Measurements from ENCODE around the gene AGL. TPM values are rescaled to one million over a fixed set of nuclear protein-coding genes. Genes with fewer than 3 reads are reported as not detected.
"Not testable (repeated sequence)": the region's sequence is repeated elsewhere in the genome, so short reads cannot be mapped to it uniquely, and the experiment has no call there.

AGL gene
- total RNA-seq, 2 experiments from 2014 or later, result 15.6 to 16.8 TPM

GRCh38 chr1:99952522-99952921 is 102.4 kb downstream of the AGL start:
- H3K27me3 Mint-ChIP-seq (ENCODE audit: low read depth), result no peaks in the 10 kb centered on the region
- no peak overlapping the region for H3K27ac Mint-ChIP-seq
- CTCF ChIA-PET, result interaction anchor here (0.7 kb wide), 1 partner anchor 72 kb away, joined by 3 read pairs; no protein-coding TSS in a partner anchor
- H3K4me3 Mint-ChIP-seq, result no peak overlapping the region
- intact Hi-C loops (cut with micrococcal nuclease), result no loop called here
- no peaks in the 10 kb centered on the region for H3K4me1 Mint-ChIP-seq (ENCODE audit: low read depth)
- no peak for DNase-seq
- H3K36me3 Mint-ChIP-seq (ENCODE audit: low read depth), result no peaks in the 10 kb centered on the region
- H3K9me3 Mint-ChIP-seq, result no peaks in the 10 kb centered on the region

DNA sequence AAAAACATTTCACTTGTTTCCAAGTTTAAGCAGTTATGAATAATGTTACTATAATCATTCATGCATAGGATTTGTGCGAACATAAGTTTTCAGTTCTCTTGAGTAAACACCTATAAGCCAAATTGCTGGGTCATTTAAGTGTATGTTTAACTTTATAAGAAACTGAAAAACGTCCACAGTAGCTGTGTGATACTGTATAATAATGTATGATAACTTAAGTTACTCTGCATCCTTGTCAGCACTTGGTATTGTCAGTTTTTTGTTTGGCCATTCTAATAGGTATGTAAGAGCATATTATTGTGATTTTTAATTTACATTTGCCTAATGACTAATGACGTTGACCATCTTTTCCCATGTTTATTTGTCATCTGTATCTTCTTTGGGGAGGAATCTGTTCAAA is 105.2 kb downstream of the AGL start:
- no peak overlapping the region for H3K4me3 Mint-ChIP-seq
- no peaks in the 10 kb centered on the region for H3K9me3 Mint-ChIP-seq
- H3K36me3 Mint-ChIP-seq (ENCODE audit: low read depth), result no peaks in the 10 kb centered on the region
- CTCF ChIA-PET, result no interaction called here
- H3K4me1 Mint-ChIP-seq (ENCODE audit: low read depth), result no peaks in the 10 kb centered on the region
- H3K27ac Mint-ChIP-seq, result no peak overlapping the region
- intact Hi-C loops (cut with micrococcal nuclease), result no loop called here
- H3K27me3 Mint-ChIP-seq (ENCODE audit: low read depth), result no peaks in the 10 kb centered on the region
- no peak for DNase-seq

DNA sequence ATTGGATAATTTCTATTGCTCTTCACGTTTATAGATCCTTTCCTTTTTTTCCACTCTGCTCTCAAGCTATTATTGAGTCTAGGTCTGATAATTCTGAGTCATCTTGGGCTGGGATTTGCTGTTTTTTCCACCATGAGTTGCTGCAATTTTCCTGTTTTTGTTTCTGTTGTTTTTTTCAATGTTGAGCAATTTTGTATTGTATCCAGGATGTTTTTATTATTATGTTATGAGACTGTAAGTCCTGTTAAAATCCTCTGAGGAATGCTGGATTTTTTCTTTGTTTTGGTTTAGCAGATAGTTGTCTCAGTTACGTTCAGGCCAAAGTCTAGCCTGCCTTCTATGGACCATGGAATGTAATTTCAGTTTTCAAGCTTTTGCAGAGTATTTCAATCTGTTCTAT is 106.6 kb downstream of the AGL start:
- no peak overlapping the region for H3K27ac Mint-ChIP-seq

DNA sequence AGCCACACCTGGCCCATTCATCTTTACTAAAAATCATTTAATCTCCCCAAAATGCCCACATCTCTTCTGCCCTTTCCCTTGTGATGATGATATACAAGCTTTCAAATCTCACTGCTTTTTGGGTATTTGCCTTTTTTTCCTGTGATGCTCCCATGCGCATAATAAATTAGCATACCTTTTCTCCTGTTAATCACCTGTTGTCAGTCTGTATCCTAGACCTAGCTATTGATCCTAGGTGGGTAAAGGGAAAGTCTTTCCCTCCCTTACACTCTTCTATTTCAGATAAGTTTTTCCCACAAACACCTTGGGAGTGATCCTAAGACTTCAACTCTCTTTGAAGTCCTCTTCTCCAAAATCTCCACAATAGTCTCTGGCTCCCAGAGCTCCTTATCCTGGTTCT is 107.7 kb downstream of the AGL start:
- intact Hi-C loops (cut with micrococcal nuclease), result no loop called here
- DNase-seq, result no peak
- Mint-ChIP-seq H3K4me3 (no peak overlapping the region), H3K9me3 (no peaks in the 10 kb centered on the region), H3K27ac (no peak overlapping the region), H3K27me3 (ENCODE audit: low read depth) (no peaks in the 10 kb centered on the region), H3K4me1 (ENCODE audit: low read depth) (no peaks in the 10 kb centered on the region), H3K36me3 (ENCODE audit: low read depth) (no peaks in the 10 kb centered on the region)
- CTCF ChIA-PET, result no interaction called here

More for the DNA sequence above, 106.6 kb downstream of the AGL start:
- Mint-ChIP-seq H3K27me3 (ENCODE audit: low read depth) (no peaks in the 10 kb centered on the region), H3K36me3 (ENCODE audit: low read depth) (no peaks in the 10 kb centered on the region), H3K4me1 (ENCODE audit: low read depth) (no peaks in the 10 kb centered on the region), H3K9me3 (no peaks in the 10 kb centered on the region), H3K4me3 (no peak overlapping the region)
- intact Hi-C loops (cut with micrococcal nuclease), result no loop called here
- CTCF ChIA-PET, result no interaction called here
- DNase-seq, result no peak

- H3K4me3 Mint-ChIP-seq; DNase-seq; H3K36me3 Mint-ChIP-seq (ENCODE audit: low read depth); H3K27me3 Mint-ChIP-seq (ENCODE audit: low read depth); intact Hi-C loops (cut with micrococcal nuclease); H3K4me1 Mint-ChIP-seq (ENCODE audit: low read depth); H3K27ac Mint-ChIP-seq; CTCF ChIA-PET; H3K9me3 Mint-ChIP-seq: not testable (repeated sequence)
Measured at GRCh38 chr1:99959189-99959705, 109.1 kb downstream of the AGL start.

DNA sequence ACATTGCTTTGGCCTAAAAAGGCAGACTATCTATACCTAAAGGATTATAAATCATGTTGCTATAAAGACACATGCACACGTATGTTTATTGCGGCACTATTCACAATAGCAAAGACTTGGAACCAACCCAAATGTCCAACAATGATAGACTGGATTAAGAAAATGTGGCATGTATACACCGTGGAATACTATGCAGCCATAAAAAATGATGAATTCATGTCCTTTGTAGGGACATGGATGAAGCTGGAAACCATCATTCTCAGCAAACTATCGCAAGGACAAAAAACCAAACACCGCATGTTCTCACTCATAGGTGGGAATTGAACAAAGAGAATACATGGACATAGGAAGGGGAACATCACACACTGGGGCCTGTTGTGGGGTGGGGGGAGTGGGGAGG is 110.1 kb downstream of the AGL start:
- H3K9me3 Mint-ChIP-seq; H3K27me3 Mint-ChIP-seq (ENCODE audit: low read depth); H3K27ac Mint-ChIP-seq; CTCF ChIA-PET; DNase-seq; H3K4me3 Mint-ChIP-seq; intact Hi-C loops (cut with micrococcal nuclease); H3K4me1 Mint-ChIP-seq (ENCODE audit: low read depth); H3K36me3 Mint-ChIP-seq (ENCODE audit: low read depth): not testable (repeated sequence)

GRCh38 chr1:99963041-99963795 is 113.1 kb downstream of the AGL start:
- Mint-ChIP-seq H3K4me1 (ENCODE audit: low read depth) (peaks cover 3% of the 10 kb centered on the region), H3K27ac (no peak overlapping the region), H3K9me3 (no peaks in the 10 kb centered on the region), H3K36me3 (ENCODE audit: low read depth) (no peaks in the 10 kb centered on the region), H3K4me3 (no peak overlapping the region), H3K27me3 (ENCODE audit: low read depth) (no peaks in the 10 kb centered on the region)
- no peak for DNase-seq
- intact Hi-C loops (cut with micrococcal nuclease), result no loop called here
- CTCF ChIA-PET, result no interaction called here

- intact Hi-C loops (cut with micrococcal nuclease), result loop anchor here (5.0 kb wide), 1 partner anchor 492 kb away; no protein-coding TSS in a partner anchor
- H3K4me3 Mint-ChIP-seq, result no peak overlapping the region
- no peak for DNase-seq
- no peaks in the 10 kb centered on the region for H3K36me3 Mint-ChIP-seq (ENCODE audit: low read depth)
- no peaks in the 10 kb centered on the region for H3K9me3 Mint-ChIP-seq
- no peak overlapping the region for H3K27ac Mint-ChIP-seq
- no peaks in the 10 kb centered on the region for H3K27me3 Mint-ChIP-seq (ENCODE audit: low read depth)
- peaks cover 7% of the 10 kb centered on the region for H3K4me1 Mint-ChIP-seq (ENCODE audit: low read depth)
- CTCF ChIA-PET, result no interaction called here
Measured at GRCh38 chr1:99964806-99965205, 114.6 kb downstream of the AGL start.

DNA sequence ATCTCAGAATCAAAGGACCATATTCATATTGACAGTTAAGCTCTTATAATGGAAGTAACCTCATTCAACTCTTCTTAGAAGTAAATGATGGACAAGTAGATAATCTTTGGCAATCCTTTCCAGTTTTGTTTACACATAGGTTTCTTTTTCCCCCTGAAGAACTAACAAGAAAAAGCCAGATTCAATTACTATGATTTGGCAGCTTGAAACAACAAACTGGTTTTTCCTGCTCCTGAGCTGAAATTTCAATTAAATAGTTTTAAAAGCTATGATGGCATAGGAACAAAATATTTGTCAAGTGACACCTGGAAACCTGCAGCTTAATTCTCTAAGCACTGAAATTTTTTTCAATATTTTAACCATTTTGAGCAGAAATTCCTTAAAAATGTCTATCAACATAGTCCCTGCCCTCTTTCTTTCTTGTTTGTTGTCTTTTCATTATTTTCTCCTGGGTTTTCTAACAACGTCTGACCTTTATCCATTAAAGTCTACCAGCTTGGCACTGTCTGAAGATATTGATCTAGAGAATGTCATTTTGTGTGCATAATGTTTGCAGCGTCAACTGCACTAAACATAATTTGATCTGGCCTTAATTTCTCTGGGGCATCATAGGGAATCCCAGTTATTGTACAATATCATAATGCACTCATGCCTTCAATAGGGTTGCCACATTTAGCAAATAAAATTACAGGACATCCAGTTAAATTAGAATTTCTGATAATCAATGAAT is 115.7 kb downstream of the AGL start:
- no peak for DNase-seq
- H3K27me3 Mint-ChIP-seq (ENCODE audit: low read depth), result no peaks in the 10 kb centered on the region
- peaks cover 12% of the 10 kb centered on the region for H3K4me1 Mint-ChIP-seq (ENCODE audit: low read depth)
- H3K27ac Mint-ChIP-seq, result no peak overlapping the region
- intact Hi-C loops (cut with micrococcal nuclease), result loop anchor here (5.0 kb wide), 1 partner anchor 491 kb away; no protein-coding TSS in a partner anchor
- H3K36me3 Mint-ChIP-seq (ENCODE audit: low read depth), result no peaks in the 10 kb centered on the region
- CTCF ChIA-PET, result no interaction called here
- H3K4me3 Mint-ChIP-seq, result no peak overlapping the region
- H3K9me3 Mint-ChIP-seq, result no peaks in the 10 kb centered on the region

GRCh38 chr1:99968214-99968613 is 118.1 kb downstream of the AGL start:
- no peaks in the 10 kb centered on the region for H3K27me3 Mint-ChIP-seq (ENCODE audit: low read depth)
- no peaks in the 10 kb centered on the region for H3K9me3 Mint-ChIP-seq
- peaks cover 20% of the 10 kb centered on the region for H3K4me1 Mint-ChIP-seq (ENCODE audit: low read depth)
- no peak overlapping the region for H3K27ac Mint-ChIP-seq
- intact Hi-C loops (cut with micrococcal nuclease), result loop anchor here (2.0 to 5.0 kb wide), 2 partner anchors 159 to 489 kb away; no protein-coding TSS in a partner anchor
- CTCF ChIA-PET, result no interaction called here
- no peaks in the 10 kb centered on the region for H3K36me3 Mint-ChIP-seq (ENCODE audit: low read depth)
- H3K4me3 Mint-ChIP-seq, result peak overlapping the region; percentile 13
- DNase-seq, result no peak

GRCh38 chr1:99969260-99969728 is 119.1 kb downstream of the AGL start:
- CTCF ChIA-PET, result interaction anchor here (1.0 kb wide), 1 partner anchor 92 kb away, joined by 3 read pairs; no protein-coding TSS in a partner anchor
- Mint-ChIP-seq H3K9me3 (no peaks in the 10 kb centered on the region), H3K4me3 (peak overlapping the region; percentile 96), H3K36me3 (ENCODE audit: low read depth) (no peaks in the 10 kb centered on the region), H3K27ac (peak overlapping the region; percentile 79), H3K4me1 (ENCODE audit: low read depth) (peaks cover 20% of the 10 kb centered on the region), H3K27me3 (ENCODE audit: low read depth) (no peaks in the 10 kb centered on the region)
- DNase-seq, result peak; percentile 5
- intact Hi-C loops (cut with micrococcal nuclease), result loop anchor here (1.0 to 5.0 kb wide), 3 partner anchors 160 to 488 kb away; partner anchors contain the start of gene RTCA

GRCh38 chr1:99969729-99970621 is 119.8 kb downstream of the AGL start, which contains the start of gene SLC35A3:
Gene SLC35A3 (plus strand): TSS chr1:99969996. CDS start chr1:99993555, 23,559 bp downstream.
- Mint-ChIP-seq H3K36me3 (ENCODE audit: low read depth) (no peaks in the 10 kb centered on the region), H3K4me1 (ENCODE audit: low read depth) (peaks cover 22% of the 10 kb centered on the region), H3K4me3 (peak within 1 kb of the TSS; percentile 96), H3K9me3 (no peaks in the 10 kb centered on the region), H3K27ac (peak within 1 kb of the TSS; percentile 85), H3K27me3 (ENCODE audit: low read depth) (no peaks in the 10 kb centered on the region)
- CTCF ChIA-PET, result interaction anchor here (1.0 kb wide), 1 partner anchor 92 kb away, joined by 3 read pairs; no protein-coding TSS in a partner anchor
- peak; percentile 85 for DNase-seq
- intact Hi-C loops (cut with micrococcal nuclease), result loop anchor here (1.0 to 5.0 kb wide), 8 partner anchors 68 to 487 kb away; partner anchors contain the start of genes AGL, DBT, RTCA and TRMT13
